ENCODE data around the gene ANTXR1. TPM values are rescaled to one million over a fixed set of nuclear protein-coding genes. Genes with fewer than 3 reads are reported as not detected.

Gene ANTXR1
- total RNA-seq, 6 donors from 2014 or later, result 11.5 to 76.4 (median 31.4) TPM

DNA sequence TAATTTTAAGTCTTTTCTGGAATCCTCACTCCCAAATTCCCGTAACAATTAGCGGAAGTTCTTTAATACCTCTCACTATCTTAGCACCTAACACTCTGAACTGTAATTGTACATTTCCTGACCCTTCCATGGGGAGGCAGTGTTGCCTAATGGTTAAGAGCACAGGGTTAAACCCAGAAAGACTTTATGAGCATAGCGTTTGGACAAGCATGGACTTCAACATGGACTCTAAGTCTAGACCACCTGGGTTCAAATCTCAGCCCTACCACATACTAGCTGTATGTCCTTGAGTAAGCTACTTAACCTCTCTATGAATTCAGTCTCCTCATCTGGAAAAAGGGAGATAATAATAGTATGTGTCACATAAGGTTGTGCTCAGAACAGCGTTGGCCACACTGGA, 13.0 kb downstream of the ANTXR1 start:
- WGBS, 2 donors, result 40% methylated on average over 4 of the region's 4 CpGs
- peak in 1 of 2 donors; percentile 33 for DNase-seq
- Histone ChIP-seq H3K36me3 (no peaks in the 10 kb centered on the region), H3K27me3 (no peaks in the 10 kb centered on the region), H3K4me3 (no peak overlapping the region), H3K4me1 (peaks cover 0 to 11% (median 7%) of the 10 kb centered on the region in 4 donors), H3K9me3 (no peaks in the 10 kb centered on the region), H3K27ac (peak overlapping the region in 1 of 4 donors; percentile 10)
- TF ChIP-seq POLR2AphosphoS5 (IDR thresholded peaks at IDR 0.05) (no peak), EP300 (IDR thresholded peaks at IDR 0.05) (no peak), POLR2A (IDR thresholded peaks at IDR 0.05) (no peak)
- TF ChIP-seq, protein P1, sequence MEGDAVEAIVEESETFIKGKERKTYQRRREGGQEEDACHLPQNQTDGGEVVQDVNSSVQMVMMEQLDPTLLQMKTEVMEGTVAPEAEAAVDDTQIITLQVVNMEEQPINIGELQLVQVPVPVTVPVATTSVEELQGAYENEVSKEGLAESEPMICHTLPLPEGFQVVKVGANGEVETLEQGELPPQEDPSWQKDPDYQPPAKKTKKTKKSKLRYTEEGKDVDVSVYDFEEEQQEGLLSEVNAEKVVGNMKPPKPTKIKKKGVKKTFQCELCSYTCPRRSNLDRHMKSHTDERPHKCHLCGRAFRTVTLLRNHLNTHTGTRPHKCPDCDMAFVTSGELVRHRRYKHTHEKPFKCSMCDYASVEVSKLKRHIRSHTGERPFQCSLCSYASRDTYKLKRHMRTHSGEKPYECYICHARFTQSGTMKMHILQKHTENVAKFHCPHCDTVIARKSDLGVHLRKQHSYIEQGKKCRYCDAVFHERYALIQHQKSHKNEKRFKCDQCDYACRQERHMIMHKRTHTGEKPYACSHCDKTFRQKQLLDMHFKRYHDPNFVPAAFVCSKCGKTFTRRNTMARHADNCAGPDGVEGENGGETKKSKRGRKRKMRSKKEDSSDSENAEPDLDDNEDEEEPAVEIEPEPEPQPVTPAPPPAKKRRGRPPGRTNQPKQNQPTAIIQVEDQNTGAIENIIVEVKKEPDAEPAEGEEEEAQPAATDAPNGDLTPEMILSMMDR (IDR thresholded peaks at IDR 0.05), result peak; percentile 40 to 83 (median 76)
- ATAC-seq (ENCODE audit: low FRiP score in 2 of 2), result peak; percentile 73 to 74

DNA sequence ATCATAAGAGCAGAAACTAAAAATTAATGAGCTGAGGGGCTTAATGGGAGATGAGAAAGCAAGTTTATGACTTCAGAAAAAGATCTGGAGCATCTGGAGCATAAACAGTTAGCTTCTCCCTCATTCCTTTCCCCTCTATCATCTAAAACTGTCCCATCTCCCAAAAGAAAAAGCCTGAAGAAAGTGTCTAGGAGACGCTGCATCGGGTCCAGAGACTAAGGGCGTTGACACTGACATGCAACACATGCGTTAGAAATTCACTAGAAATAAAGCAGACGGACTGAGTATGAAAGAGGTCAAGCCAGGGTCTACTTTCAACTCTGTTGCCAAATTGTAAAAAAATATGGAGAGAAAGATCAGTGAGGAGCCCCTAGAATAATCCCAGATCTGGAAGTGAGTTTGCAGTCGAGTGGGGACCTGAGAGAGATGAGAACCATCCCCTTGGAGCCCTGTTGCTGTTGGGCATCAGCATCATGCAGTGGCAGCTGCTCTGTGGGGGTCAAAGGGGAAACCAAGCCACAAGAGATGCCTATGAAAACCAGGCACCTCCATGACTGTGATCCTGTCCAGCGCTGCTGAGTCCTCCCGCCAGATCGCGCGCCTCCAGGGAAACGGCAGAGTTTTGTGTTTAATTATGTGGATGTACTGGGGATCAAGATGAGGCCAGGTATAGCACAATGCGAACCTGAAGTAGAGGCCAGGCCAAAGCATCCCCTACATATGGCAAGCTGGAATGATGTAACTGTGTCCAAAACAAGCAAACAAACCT, 13.9 kb downstream of the ANTXR1 start:
- TF ChIP-seq, protein P1 (IDR thresholded peaks at IDR 0.05), result no peak
- TF ChIP-seq POLR2AphosphoS5 (IDR thresholded peaks at IDR 0.05), result peak in 1 of 2 donors; percentile 33
- DNase-seq, result peak in 1 of 2 donors; percentile 10
- Histone ChIP-seq H3K36me3 (no peaks in the 10 kb centered on the region), H3K4me1 (peaks cover 0 to 11% (median 7%) of the 10 kb centered on the region in 4 donors), H3K9me3 (no peaks in the 10 kb centered on the region), H3K4me3 (no peak overlapping the region), H3K27ac (peak overlapping the region in 1 of 4 donors; percentile 10), H3K27me3 (no peaks in the 10 kb centered on the region)
- peak in 1 of 2 donors; percentile 29 for ATAC-seq (ENCODE audit: low FRiP score in 2 of 2)
- 87 to 91% methylated on average over 13 of the region's 13 CpGs for WGBS, 2 donors

DNA sequence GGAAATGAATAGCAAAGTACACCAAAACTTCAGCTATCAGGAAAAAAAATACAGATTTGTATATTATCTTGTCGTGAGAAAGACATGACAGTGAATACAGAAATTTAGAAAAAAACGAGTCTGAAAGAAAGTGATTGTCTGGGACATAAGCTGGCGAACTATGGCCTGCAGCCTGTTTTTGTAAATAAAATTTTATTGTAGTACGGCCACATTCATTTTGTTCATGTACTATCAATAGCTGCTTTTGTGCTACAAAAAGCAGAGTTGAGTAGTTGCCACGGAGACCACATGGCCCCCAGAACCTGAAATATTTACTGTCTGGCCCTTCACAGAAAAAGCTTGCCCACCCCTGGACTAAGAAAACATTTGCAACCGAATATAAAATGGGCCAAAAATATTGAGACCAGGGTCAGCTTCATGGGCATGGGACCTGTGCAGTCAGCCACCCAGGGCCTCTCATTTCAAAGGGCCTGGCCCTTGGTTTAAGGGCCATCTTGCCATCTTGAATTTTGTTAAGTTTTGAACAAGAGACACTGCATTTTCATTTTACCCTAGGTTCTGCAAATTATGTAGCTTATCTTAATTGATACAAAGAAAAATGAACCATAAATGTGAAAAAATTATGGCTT, 17.9 kb downstream of the ANTXR1 start:
- peaks cover 0 to 8% (median 5%) of the 10 kb centered on the region in 4 donors for H3K4me1 ChIP-seq
- no peak overlapping the region for H3K27ac ChIP-seq
- 80 to 90% methylated on average over 6 of the region's 6 CpGs for whole genome bisulfite sequencing, 2 donors
- H3K36me3 ChIP-seq, result no peaks in the 10 kb centered on the region
- H3K9me3 ChIP-seq, result no peaks in the 10 kb centered on the region
- no peak for ATAC-seq (ENCODE audit: low FRiP score in 2 of 2)
- H3K27me3 ChIP-seq, result no peaks in the 10 kb centered on the region
- no peak for DNase-seq
- H3K4me3 ChIP-seq, result no peak overlapping the region
- TF ChIP-seq EP300 (IDR thresholded peaks at IDR 0.05), result no peak
- TF ChIP-seq POLR2A (IDR thresholded peaks at IDR 0.05), result no peak
- TF ChIP-seq, protein P1 (IDR thresholded peaks at IDR 0.05), result no peak
- no peak for TF ChIP-seq POLR2AphosphoS5 (IDR thresholded peaks at IDR 0.05)

- ATAC-seq (ENCODE audit: low FRiP score in 2 of 2) (no peak), DNase-seq (no peak)
- Histone ChIP-seq H3K36me3 (no peaks in the 10 kb centered on the region), H3K9me3 (no peaks in the 10 kb centered on the region), H3K27me3 (no peaks in the 10 kb centered on the region), H3K4me3 (no peak overlapping the region), H3K27ac (no peak overlapping the region), H3K4me1 (peaks cover 0 to 3% (median 0%) of the 10 kb centered on the region in 4 donors)
- TF ChIP-seq POLR2A (IDR thresholded peaks at IDR 0.05) (no peak), EP300 (IDR thresholded peaks at IDR 0.05) (no peak), POLR2AphosphoS5 (IDR thresholded peaks at IDR 0.05) (no peak)
- TF ChIP-seq, protein P1 (IDR thresholded peaks at IDR 0.05), result no peak
- whole genome bisulfite sequencing, 2 donors, result 92 to 94% methylated on average over 1 of the region's 1 CpG
Measured at GRCh38 chr2:69031466-69031865, 18.5 kb downstream of the ANTXR1 start.
